Right lobe of liver (tissue), 6 donors: Measurements from ENCODE around the gene ARHGAP15. TPM values are rescaled to one million over a fixed set of nuclear protein-coding genes. Genes with fewer than 3 reads are reported as not detected.
A peak's percentile ranks its signal among the peaks of the same experiment; 100 is the strongest.

ENCODE experiments used
- ATAC-seq, 4 donors: fragments of 200-7000 bp; cut with Tn5 transposase; one replicate each; pipeline ENCODE4 v1.9.1; 2020; ENCODE audit warnings: mild to moderate bottlenecking in 4 of 4, moderate library complexity in 4 of 4
- DNase-seq, 3 donors: peaks; one replicate each; pipeline ENCODE4 v3.0.0-alpha.2; 2020
- H3K27ac ChIP-seq, 3 donors: fragments of 200-600 bp; one replicate each; pipeline ENCODE4 v1.8.0; 2022
- H3K27me3 ChIP-seq, 2 donors: fragments of 200-600 bp; one replicate each; pipeline ENCODE4 v1.8.0; 2022
- H3K36me3 ChIP-seq, 4 donors: fragments of 200-600 bp; sonication (generic) in 1 of 4; one replicate each; pipeline versions ENCODE4 v1.5.1 to v1.8.0; 2017 to 2022; ENCODE audit warnings: control low read depth in 1 of 4
- H3K4me1 ChIP-seq, 4 donors: fragments of 200-600 bp; sonication (generic) in 1 of 4; one replicate each; pipeline versions ENCODE4 v1.5.1 to v1.8.0; 2017 to 2022; ENCODE audit warnings: control low read depth in 1 of 4
- H3K4me3 ChIP-seq, 3 donors: fragments of 200-600 bp; one replicate each; pipeline ENCODE4 v1.8.0; 2022
- H3K9me3 ChIP-seq, 4 donors: fragments of 200-600 bp; sonication (generic) in 1 of 4; one replicate each; pipeline versions ENCODE4 v1.5.1 to v1.8.0; 2017 to 2022; ENCODE audit warnings: control low read depth in 1 of 4
- POLR2A ChIP-seq: fragments of 450-650 bp; IDR thresholded peaks from one replicate; pipeline ENCODE4 v1.6.1; 2017; ENCODE audit warnings: antibody characterized with exemption, mild to moderate bottlenecking
- WGBS: methylation state at CpG from one replicate; pipeline ENCODE4 v1.1.6; 2018; ENCODE audit warnings: low coverage, low lambda C conversion rate; ENCODE audit not compliant: insufficient coverage; ENCODE audit errors: missing lambda C conversion rate; 5-methylcytosine and 5-hydroxymethylcytosine counted together
- intact Hi-C, 2 donors: fragments of 100-400 bp; cut with DNase I; formaldehyde crosslinking; loops; one replicate each; pipeline versions ENCODE4 v1.11.2 to v1.14.1; 2022
- total RNA-seq, 6 experiments: library from RNA; depleted of rRNA in 2 of 6; stranded (reverse); fragments of >200 nt in 2 of 6; fragmentation: NEBNext Ultra II Directional in 3 of 6; extraction: Animal tissue kit (Norgen Biotek cat#: 25700) in 3 of 6; gene quantifications; one replicate each; pipeline versions ENCODE4 v1.1.0 to v1.2.4, GENCODE V29; 2016 to 2023
- TF ChIP-seq, protein P1 (sequence below), 4 donors: fragments of 200-600 bp in 3 of 4; fragments of 450-650 bp in 1 of 4; IDR thresholded peaks; one replicate each; pipeline versions ENCODE4 v1.5.1 to v1.8.0; 2016 to 2022; ENCODE audit warnings: antibody characterized with exemption in 4 of 4, mild to moderate bottlenecking in 2 of 4
- donor health status: DM: no; HTN: yes; CAD: no.
- donor health status: DM: no; HTN: no; CAD: no.
- donor health status: DM: no; HTN: no; CAD: no.
- donor health status: DM: no; HTN: yes; CAD: no.
- donor health status: DM: no; HTN: yes; CAD: no.

ARHGAP15 gene
- total RNA-seq, 6 experiments from 2014 or later, result 3.3 to 8.2 (median 6.6) TPM

DNA sequence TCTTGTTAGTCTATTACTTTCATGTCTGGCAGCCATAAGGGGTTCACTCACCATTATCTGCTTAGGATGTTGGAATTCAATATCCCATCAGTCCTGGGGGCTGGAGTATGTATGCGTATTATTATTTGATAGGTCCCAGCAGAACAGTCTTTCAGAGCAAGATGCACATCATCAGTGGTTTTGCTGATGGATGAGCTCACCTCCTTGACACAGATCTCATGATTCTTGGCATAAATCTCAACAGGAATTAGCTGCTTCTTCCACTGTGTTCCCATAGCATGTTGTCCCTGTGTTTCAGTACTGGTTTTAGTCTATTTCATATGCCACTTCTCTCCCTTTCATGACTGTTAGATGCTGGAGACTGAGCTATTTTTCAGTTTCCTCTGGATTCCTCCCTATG is 442.5 kb downstream of the ARHGAP15 start:
- no peaks in the 10 kb centered on the region for H3K27me3 ChIP-seq
- H3K4me1 ChIP-seq, result no peaks in the 10 kb centered on the region
- no peak overlapping the region for H3K4me3 ChIP-seq
- no peaks in the 10 kb centered on the region for H3K9me3 ChIP-seq
- H3K27ac ChIP-seq, result no peak overlapping the region
- intact Hi-C loops, result no loop called here
- TF ChIP-seq, protein P1, sequence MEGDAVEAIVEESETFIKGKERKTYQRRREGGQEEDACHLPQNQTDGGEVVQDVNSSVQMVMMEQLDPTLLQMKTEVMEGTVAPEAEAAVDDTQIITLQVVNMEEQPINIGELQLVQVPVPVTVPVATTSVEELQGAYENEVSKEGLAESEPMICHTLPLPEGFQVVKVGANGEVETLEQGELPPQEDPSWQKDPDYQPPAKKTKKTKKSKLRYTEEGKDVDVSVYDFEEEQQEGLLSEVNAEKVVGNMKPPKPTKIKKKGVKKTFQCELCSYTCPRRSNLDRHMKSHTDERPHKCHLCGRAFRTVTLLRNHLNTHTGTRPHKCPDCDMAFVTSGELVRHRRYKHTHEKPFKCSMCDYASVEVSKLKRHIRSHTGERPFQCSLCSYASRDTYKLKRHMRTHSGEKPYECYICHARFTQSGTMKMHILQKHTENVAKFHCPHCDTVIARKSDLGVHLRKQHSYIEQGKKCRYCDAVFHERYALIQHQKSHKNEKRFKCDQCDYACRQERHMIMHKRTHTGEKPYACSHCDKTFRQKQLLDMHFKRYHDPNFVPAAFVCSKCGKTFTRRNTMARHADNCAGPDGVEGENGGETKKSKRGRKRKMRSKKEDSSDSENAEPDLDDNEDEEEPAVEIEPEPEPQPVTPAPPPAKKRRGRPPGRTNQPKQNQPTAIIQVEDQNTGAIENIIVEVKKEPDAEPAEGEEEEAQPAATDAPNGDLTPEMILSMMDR (IDR thresholded peaks at IDR 0.05), result no peak
- no peak for TF ChIP-seq POLR2A
- no peaks in the 10 kb centered on the region for H3K36me3 ChIP-seq
- ATAC-seq, result no peak
- 50% methylated on average over 1 of the region's 1 CpG for WGBS
- DNase-seq, result no peak

DNA sequence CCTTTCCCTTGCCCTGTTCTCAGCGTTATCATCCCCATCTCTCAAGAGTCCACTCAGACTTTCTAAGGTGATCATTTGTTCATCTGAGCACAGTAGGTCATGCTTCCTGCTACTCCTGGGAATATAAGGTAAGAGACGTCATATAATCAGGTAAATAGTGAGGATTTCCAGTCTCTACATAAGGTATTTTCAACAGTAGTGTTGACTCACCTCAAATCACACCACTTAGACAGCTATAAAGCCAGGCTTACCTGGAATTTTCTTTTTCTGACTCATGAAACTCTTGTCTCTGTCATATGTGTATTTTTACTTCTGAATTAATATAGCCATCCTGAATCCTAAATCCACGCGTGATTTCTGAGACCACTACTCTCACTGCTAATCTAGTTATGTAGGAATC is 443.2 kb downstream of the ARHGAP15 start:
- no peaks in the 10 kb centered on the region for H3K36me3 ChIP-seq
- H3K4me1 ChIP-seq, result no peaks in the 10 kb centered on the region
- WGBS, result 70% methylated on average over 4 of the region's 4 CpGs
- H3K27me3 ChIP-seq, result no peaks in the 10 kb centered on the region
- DNase-seq (no peak), ATAC-seq (no peak)
- H3K9me3 ChIP-seq, result no peaks in the 10 kb centered on the region
- intact Hi-C loops, result no loop called here
- no peak overlapping the region for H3K4me3 ChIP-seq
- H3K27ac ChIP-seq, result no peak overlapping the region
- no peak for TF ChIP-seq POLR2A
- TF ChIP-seq, protein P1 (IDR thresholded peaks at IDR 0.05), result no peak

DNA sequence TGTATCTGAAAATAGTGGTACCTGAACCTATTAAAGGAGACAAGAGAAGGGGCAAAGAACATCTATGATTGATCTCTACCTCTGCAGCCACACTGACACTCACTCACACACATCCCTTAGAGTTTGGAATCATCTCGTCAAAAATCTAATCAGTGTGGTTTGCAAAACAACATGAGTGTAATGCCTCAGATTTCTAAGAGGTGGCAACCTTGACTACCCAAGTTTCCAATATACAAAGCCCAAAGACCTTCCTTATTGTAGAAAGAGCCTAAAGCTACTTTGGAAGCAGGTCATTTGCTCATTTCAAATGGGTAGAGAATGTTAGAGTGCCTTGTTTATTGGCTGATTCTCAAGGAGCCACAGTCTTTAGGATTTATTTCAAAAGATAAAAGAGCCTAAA is 444.9 kb downstream of the ARHGAP15 start:
- 40% methylated on average over 1 of the region's 1 CpG for WGBS

DNA sequence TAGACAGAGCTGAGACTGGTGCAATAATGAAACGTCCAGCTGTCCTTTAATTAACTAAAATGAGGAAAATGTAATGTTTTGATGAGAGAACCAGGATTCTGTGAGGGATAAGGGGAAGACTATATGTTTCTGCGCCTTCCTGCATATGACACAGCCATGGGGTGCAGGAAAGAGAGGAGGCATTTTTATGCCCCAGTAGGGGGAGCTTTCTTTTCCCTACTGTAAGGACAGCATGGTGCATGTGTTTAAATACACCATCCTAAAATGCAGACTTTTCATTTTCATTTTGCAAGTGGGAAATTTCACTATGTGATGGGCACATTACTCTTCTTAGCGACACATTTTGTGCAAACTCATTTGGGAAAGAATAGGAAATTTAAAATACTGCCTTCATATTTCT is 446.1 kb downstream of the ARHGAP15 start:
- H3K36me3 ChIP-seq, result no peaks in the 10 kb centered on the region
- intact Hi-C loops, result no loop called here
- WGBS, result 49% methylated on average over 3 of the region's 3 CpGs
- H3K27ac ChIP-seq, result no peak overlapping the region
- TF ChIP-seq, protein P1 (IDR thresholded peaks at IDR 0.05), result peak in 3 of 4 donors; percentile 14 to 37 (median 20)
- no peak for TF ChIP-seq POLR2A
- no peak overlapping the region for H3K4me3 ChIP-seq
- no peaks in the 10 kb centered on the region for H3K27me3 ChIP-seq
- DNase-seq (no peak), ATAC-seq (no peak)
- no peaks in the 10 kb centered on the region for H3K4me1 ChIP-seq
- H3K9me3 ChIP-seq, result no peaks in the 10 kb centered on the region

More for the DNA sequence above, 444.9 kb downstream of the ARHGAP15 start:
- Histone ChIP-seq H3K27me3 (no peaks in the 10 kb centered on the region), H3K4me1 (no peaks in the 10 kb centered on the region), H3K27ac (no peak overlapping the region), H3K4me3 (no peak overlapping the region), H3K36me3 (no peaks in the 10 kb centered on the region), H3K9me3 (no peaks in the 10 kb centered on the region)
- intact Hi-C loops, result no loop called here
- DNase-seq, result no peak
- no peak for ATAC-seq
- no peak for TF ChIP-seq POLR2A
- TF ChIP-seq, protein P1 (IDR thresholded peaks at IDR 0.05), result no peak

DNA sequence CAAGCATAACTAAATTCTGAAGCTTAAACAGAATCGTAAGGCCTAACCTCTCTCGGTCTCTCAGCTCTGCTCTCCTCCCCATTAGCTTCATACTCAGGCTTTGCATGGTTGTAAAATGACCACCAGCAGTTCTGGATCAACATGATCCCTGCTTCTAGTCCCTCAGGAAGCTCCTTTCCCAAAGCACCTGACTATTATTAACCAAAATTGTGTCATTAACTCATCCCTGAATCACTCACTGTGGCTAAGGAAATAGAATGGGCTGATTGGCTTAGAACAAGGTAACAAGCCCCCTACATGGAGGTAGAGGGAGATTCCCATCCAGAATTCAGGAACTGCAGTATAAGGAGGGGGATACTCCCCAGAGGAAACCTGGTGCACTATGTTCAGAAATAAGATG is 448.3 kb downstream of the ARHGAP15 start:
- TF ChIP-seq POLR2A, result no peak
- TF ChIP-seq, protein P1 (IDR thresholded peaks at IDR 0.05), result no peak
- Histone ChIP-seq H3K9me3 (no peaks in the 10 kb centered on the region), H3K4me3 (no peak overlapping the region), H3K36me3 (no peaks in the 10 kb centered on the region), H3K27ac (no peak overlapping the region), H3K4me1 (no peaks in the 10 kb centered on the region), H3K27me3 (no peaks in the 10 kb centered on the region)
- intact Hi-C loops, result no loop called here
- ATAC-seq (no peak), DNase-seq (no peak)
- WGBS, result 100% methylated on average over 1 of the region's 2 CpGs
